Measurements from ENCODE around the gene ATG9B. TPM values are rescaled to one million over a fixed set of nuclear protein-coding genes. Genes with fewer than 3 reads are reported as not detected.
A peak's percentile ranks its signal among the peaks of the same experiment; 100 is the strongest.

Gene ATG9B, protein sequence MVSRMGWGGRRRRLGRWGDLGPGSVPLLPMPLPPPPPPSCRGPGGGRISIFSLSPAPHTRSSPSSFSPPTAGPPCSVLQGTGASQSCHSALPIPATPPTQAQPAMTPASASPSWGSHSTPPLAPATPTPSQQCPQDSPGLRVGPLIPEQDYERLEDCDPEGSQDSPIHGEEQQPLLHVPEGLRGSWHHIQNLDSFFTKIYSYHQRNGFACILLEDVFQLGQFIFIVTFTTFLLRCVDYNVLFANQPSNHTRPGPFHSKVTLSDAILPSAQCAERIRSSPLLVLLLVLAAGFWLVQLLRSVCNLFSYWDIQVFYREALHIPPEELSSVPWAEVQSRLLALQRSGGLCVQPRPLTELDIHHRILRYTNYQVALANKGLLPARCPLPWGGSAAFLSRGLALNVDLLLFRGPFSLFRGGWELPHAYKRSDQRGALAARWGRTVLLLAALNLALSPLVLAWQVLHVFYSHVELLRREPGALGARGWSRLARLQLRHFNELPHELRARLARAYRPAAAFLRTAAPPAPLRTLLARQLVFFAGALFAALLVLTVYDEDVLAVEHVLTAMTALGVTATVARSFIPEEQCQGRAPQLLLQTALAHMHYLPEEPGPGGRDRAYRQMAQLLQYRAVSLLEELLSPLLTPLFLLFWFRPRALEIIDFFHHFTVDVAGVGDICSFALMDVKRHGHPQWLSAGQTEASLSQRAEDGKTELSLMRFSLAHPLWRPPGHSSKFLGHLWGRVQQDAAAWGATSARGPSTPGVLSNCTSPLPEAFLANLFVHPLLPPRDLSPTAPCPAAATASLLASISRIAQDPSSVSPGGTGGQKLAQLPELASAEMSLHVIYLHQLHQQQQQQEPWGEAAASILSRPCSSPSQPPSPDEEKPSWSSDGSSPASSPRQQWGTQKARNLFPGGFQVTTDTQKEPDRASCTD
- total RNA-seq (under 1 TPM in 2 of 4 donors, not detected in 2; 0.18 to 0.23 TPM), polyA plus RNA-seq (0.43 TPM)
- long read RNA-seq, donor 1, partial matches to known transcripts = 0 of 2 reads
- long read RNA-seq, donor 1, other reads (novel, unspliced or antisense) = 1 of 2 reads
- long read RNA-seq, donor 2 = 0 reads
- long read RNA-seq, donor 3, partial matches to known transcripts = 1 of 4 reads
- long read RNA-seq, donor 3, other reads (novel, unspliced or antisense) = 3 of 4 reads
- long read RNA-seq, donor 4 = 0 reads

DNA sequence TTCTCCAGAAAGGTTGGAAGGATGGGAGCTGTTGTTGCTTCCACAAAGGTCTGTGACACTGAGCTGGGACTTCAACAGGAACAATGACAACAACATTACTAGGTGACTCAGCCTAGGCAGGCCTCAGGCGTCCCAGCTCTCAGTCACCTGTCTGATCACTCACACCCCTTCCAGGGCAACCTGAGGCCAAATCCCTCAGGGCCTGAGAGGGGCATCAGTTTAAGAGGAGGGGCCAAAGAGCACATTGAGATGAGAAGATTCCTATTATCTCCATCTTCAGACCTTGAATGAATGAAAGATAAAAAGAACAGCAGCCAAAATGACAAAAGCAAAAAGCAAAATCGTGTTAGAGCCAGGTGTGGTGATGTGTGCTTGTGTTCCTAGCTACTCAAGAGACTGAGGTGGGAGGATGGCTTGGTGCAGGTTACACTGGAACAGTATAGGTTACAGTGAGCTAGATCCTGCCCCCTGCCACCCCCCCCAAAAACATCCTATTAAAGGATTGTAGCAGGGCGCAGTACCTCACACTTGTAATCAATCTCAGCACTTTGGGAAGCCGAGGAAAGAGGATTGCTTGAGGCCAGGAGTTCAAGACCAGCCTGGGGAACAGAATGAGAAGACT lies at the start of gene ATG9B:
Gene ATG9B, minus strand, starts transcription at position 60 of the 622 bp plus-strand sequence. CDS start 71 bp downstream, outside the sequence.
- intact Hi-C loops (cut with DNase I) = loop anchor here in 2 of 4 donors (10.0 kb wide), 2 partner anchors 60 to 90 kb away; partner anchors contain the start of genes AGAP3 (in 1 of the 2), FASTK (in 1 of the 2) and TMUB1 (in 1 of the 2)
- Histone ChIP-seq H3K9me3 (ENCODE audit: control insufficient read depth, low read length) (no peaks in the 10 kb centered on the region), H3K4me3 (ENCODE audit: low read length) (no peak within 1 kb of the TSS), H3K4me1 (ENCODE audit: control insufficient read depth, insufficient read depth, low read length) (no peaks in the 10 kb centered on the region), H3K27me3 (ENCODE audit: control insufficient read depth, insufficient read depth) (no peaks in the 10 kb centered on the region), H3K27ac (ENCODE audit: low read length) (no peak within 1 kb of the TSS)
- DNase-seq = no peak
- WGBS = 81% methylated on average over 4 of the region's 4 CpGs
- ATAC-seq = no peak

DNA sequence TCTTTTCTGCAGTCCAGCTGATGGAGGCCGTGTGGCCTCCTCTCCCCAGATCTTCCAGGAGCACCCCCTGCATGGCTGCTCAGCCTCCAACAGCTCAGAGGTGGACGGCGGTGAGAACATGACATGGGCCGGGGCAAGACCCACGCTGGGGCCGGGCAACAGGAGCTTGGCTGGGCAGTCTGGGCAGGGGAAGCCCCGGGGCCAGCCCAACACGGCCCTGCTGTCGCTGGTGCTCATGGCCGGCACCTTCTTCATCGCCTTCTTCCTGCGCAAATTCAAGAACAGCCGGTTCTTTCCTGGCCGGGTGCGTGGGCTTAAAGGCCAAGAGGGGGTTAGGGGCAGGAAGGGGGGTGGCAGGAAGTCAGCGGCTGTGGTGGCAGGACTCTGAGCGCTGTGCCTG lies 49.7 kb upstream of the ATG9B start:
- Histone ChIP-seq H3K4me3 (ENCODE audit: low read length) (no peak overlapping the region), H3K27ac (ENCODE audit: low read length) (no peak overlapping the region), H3K27me3 (ENCODE audit: control insufficient read depth, insufficient read depth) (no peaks in the 10 kb centered on the region), H3K9me3 (ENCODE audit: control insufficient read depth, low read length) (no peaks in the 10 kb centered on the region), H3K4me1 (ENCODE audit: control insufficient read depth, insufficient read depth, low read length) (no peaks in the 10 kb centered on the region)
- WGBS = 83% methylated on average over 17 of the region's 17 CpGs
- DNase-seq (no peak), ATAC-seq (no peak)
- intact Hi-C loops (cut with DNase I) = no loop called here

DNA sequence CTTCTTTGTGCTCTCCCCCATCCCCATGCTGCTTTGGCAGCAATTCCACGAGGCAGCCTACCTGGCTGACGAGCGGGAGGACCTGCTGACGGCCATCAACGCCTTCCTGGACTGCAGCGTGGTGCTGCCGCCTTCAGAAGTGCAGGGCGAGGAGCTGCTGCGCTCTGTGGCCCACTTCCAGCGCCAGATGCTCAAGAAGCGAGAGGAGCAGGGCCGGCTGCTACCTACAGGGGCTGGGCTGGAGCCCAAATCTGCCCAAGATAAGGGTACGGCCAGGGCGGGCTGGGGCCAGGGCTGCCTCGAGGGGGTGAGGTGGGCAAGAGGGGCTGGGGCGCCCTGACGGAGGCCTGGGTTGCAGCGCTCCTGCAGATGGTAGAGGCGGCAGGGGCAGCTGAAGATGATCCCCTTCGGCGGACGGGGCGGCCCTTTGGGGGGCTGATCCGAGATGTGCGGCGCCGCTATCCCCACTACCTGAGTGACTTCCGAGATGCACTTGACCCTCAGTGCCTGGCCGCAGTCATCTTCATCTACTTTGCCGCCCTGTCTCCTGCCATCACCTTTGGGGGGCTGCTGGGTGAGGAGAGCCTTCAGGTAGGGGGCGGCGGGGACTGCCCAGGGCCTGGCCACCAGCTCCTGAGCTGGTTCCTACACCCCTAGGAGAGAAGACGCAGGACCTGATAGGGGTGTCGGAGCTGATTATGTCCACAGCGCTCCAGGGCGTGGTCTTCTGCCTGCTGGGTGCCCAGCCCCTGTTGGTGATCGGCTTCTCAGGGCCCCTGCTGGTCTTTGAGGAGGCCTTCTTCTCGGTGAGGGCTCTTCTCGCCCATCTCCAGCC lies 47.0 kb upstream of the ATG9B start:
- Histone ChIP-seq H3K4me1 (ENCODE audit: control insufficient read depth, insufficient read depth, low read length) (no peaks in the 10 kb centered on the region), H3K27ac (ENCODE audit: low read length) (no peak overlapping the region), H3K27me3 (ENCODE audit: control insufficient read depth, insufficient read depth) (no peaks in the 10 kb centered on the region), H3K4me3 (ENCODE audit: low read length) (no peak overlapping the region), H3K9me3 (ENCODE audit: control insufficient read depth, low read length) (no peaks in the 10 kb centered on the region)
- intact Hi-C loops (cut with DNase I) = no loop called here
- DNase-seq (no peak), ATAC-seq (no peak)
- WGBS = 90% methylated on average over 39 of the region's 39 CpGs

DNA sequence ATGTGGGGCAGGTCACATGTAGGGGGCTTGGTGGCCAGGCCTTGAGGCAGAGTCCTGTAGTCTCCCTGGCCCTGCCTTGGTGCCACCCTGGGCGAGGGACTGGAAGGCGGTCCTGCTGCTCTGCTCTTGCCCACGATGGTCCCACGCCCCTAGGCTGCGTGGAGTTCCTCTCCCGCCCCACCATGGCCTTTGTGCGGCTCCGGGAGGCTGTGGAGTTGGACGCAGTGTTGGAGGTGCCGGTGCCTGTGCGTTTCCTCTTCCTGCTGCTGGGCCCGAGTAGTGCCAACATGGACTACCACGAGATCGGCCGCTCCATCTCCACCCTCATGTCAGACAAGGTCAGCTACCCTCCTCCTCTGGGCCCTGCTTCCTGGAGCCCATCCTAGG lies 46.3 kb upstream of the ATG9B start:
- no peak overlapping the region for H3K27ac ChIP-seq (ENCODE audit: low read length)
- DNase-seq (no peak), ATAC-seq (no peak)
- intact Hi-C loops (cut with DNase I) = no loop called here
- no peak overlapping the region for H3K4me3 ChIP-seq (ENCODE audit: low read length)
- H3K27me3 ChIP-seq (ENCODE audit: control insufficient read depth, insufficient read depth) = no peaks in the 10 kb centered on the region
- 92% methylated on average over 15 of the region's 15 CpGs for WGBS
- no peaks in the 10 kb centered on the region for H3K4me1 ChIP-seq (ENCODE audit: control insufficient read depth, insufficient read depth, low read length)
- no peaks in the 10 kb centered on the region for H3K9me3 ChIP-seq (ENCODE audit: control insufficient read depth, low read length)

DNA sequence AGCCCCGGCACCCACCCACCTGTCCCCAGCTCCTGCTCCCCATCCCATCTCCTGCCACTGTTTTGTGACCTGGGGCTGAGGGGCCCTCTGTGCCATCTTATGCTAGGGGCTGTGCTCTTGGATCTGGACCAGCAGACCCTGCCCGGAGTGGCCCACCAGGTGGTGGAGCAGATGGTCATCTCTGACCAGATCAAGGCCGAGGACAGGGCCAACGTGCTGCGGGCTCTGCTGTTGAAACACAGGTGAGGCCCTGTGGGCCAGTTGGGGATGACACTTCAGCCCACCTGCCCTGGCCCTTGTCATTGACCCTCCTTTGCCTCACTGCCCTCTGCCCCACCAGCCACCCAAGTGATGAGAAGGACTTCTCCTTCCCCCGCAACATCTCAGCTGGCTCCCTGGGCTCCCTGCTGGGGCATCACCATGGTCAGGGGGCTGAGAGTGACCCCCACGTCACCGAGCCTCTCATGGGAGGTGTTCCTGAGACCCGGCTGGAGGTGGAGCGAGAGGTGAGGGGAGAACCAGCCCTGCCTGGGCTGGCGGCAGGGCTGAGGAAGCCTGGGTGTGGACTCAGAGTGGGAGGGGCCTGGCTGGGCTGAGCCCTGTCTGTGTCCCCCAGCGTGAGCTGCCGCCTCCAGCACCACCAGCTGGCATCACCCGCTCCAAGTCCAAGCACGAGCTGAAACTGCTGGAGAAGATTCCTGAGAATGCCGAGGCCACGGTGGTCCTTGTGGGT lies 45.7 kb upstream of the ATG9B start:
- Histone ChIP-seq H3K27ac (ENCODE audit: low read length) (no peak overlapping the region), H3K27me3 (ENCODE audit: control insufficient read depth, insufficient read depth) (no peaks in the 10 kb centered on the region), H3K4me3 (ENCODE audit: low read length) (no peak overlapping the region), H3K9me3 (ENCODE audit: control insufficient read depth, low read length) (no peaks in the 10 kb centered on the region), H3K4me1 (ENCODE audit: control insufficient read depth, insufficient read depth, low read length) (no peaks in the 10 kb centered on the region)
- 87% methylated on average over 17 of the region's 17 CpGs for WGBS
- intact Hi-C loops (cut with DNase I) = no loop called here
- ATAC-seq (no peak), DNase-seq (no peak)

DNA sequence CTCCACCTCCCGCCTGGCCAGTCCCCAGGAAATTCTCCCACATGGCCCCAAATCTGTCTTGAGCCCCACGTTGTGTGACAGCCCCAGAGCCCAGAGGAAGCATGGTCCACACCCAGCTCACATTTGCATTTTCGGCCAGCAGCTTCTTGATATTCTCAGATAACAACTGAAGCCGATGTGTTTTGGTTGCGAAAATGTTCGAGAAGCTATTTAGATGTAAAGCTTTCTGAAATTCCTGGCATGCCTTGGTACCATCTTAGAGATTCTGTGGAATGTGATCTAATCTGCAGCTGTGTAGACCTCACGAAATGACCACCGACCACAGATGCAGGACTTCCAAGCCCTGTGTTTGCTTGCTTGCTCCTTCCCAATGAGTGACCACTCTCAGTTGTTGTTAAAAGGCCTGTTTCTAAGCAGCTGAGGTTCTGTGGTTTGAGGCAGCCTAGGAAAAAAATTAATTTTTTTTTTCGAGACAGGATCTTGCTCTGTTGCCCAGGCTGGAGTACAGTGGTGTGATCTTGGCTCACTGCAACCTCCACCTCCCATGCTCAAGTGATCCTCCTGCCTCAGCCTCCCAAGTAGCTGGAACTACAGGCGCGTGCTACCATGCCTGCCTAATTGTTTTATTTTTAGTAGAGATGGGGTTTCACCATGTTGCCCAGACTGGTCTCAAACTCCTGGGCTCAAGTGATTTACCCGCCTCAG lies 43.9 kb upstream of the ATG9B start:
- Histone ChIP-seq H3K27ac (ENCODE audit: low read length) (no peak overlapping the region), H3K4me1 (ENCODE audit: control insufficient read depth, insufficient read depth, low read length) (no peaks in the 10 kb centered on the region), H3K27me3 (ENCODE audit: control insufficient read depth, insufficient read depth) (no peaks in the 10 kb centered on the region), H3K9me3 (ENCODE audit: control insufficient read depth, low read length) (no peaks in the 10 kb centered on the region), H3K4me3 (ENCODE audit: low read length) (no peak overlapping the region)
- WGBS = 80% methylated on average over 12 of the region's 12 CpGs
- ATAC-seq (no peak), DNase-seq (no peak)
- intact Hi-C loops (cut with DNase I) = no loop called here

DNA sequence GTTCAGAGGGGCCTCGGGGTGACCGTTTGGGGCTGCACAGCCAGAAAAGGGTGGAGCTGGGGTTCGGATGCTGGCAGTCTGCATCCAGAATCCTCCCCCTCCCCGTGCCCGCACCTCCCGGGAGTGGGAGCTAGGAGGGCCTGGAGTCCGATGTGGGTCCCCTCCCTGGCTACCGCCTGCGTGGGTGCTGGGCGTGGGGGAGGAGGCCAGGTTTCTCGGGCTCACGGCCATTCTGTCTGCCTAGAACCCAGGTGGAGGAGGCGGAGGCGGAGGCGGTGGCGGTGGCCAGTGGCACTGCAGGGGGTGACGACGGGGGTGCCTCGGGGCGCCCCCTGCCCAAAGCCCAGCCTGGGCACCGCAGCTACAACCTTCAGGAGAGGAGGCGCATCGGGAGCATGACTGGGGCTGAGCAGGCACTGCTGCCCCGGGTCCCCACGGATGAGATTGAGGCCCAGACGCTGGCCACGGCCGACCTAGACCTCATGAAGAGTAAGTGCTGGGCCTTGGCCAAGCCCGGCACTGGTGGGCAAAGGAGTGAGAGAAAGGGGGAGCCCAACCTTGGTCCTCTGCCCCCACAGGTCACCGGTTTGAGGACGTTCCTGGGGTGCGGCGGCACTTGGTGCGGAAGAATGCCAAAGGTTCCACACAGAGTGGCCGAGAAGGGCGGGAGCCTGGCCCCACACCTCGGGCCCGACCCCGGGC lies 42.1 kb upstream of the ATG9B start:
- 91% methylated on average over 39 of the region's 39 CpGs for WGBS
- intact Hi-C loops (cut with DNase I) = no loop called here
- Histone ChIP-seq H3K4me1 (ENCODE audit: control insufficient read depth, insufficient read depth, low read length) (no peaks in the 10 kb centered on the region), H3K9me3 (ENCODE audit: control insufficient read depth, low read length) (no peaks in the 10 kb centered on the region), H3K4me3 (ENCODE audit: low read length) (no peak overlapping the region), H3K27me3 (ENCODE audit: control insufficient read depth, insufficient read depth) (no peaks in the 10 kb centered on the region), H3K27ac (ENCODE audit: low read length) (no peak overlapping the region)
- ATAC-seq = no peak
- DNase-seq = peak in 1 of 3 donors; percentile 68

DNA sequence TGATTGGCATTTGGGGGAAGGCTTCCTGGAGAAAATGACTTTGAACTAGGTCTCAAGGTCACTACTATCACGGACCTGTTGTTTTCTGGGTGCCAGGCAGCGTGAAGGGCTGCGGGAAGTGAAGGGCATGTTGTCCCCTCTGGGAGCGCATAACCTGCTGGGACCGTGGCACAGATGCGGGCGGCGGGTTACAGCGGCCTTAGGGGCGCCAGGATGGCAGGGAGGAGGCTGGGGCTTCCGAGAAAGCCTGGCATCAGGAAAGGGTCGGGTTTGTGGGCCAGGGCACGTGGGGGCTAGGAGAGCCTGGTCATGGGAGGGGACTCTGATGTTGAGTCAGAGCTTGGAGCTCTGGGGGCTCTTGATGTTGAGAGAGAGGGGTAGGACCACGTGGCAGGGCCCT lies 41.2 kb upstream of the ATG9B start:
- H3K27me3 ChIP-seq (ENCODE audit: control insufficient read depth, insufficient read depth) = no peaks in the 10 kb centered on the region
- 85% methylated on average over 14 of the region's 14 CpGs for WGBS
- DNase-seq = no peak

DNA sequence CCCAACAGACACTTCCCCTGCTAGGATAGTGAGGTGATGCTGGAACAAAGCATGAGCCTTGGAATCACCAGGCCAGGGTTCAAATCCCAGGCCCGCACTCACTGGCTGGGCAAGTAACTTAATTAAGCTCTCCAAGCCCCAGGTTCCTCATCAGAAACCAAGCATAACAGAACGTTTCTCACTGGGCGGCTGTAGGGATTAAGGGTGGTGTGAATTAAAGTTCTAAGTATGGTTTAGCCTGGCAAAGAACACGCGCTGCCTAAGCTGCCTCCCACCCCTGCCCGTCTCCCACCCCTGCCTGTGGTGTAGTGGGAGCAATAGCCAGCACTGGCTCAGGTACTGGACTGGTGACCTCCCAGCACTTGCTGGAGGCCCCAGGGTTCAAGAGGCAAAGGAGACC lies 40.7 kb upstream of the ATG9B start:
- Histone ChIP-seq H3K9me3 (ENCODE audit: control insufficient read depth, low read length) (no peaks in the 10 kb centered on the region), H3K27ac (ENCODE audit: low read length) (no peak overlapping the region), H3K4me1 (ENCODE audit: control insufficient read depth, insufficient read depth, low read length) (no peaks in the 10 kb centered on the region), H3K4me3 (ENCODE audit: low read length) (no peak overlapping the region), H3K27me3 (ENCODE audit: control insufficient read depth, insufficient read depth) (no peaks in the 10 kb centered on the region)
- intact Hi-C loops (cut with DNase I) = no loop called here
- no peak for ATAC-seq
- DNase-seq = no peak
- 90% methylated on average over 6 of the region's 6 CpGs for WGBS

More for the DNA sequence above, 41.2 kb upstream of the ATG9B start:
- Histone ChIP-seq H3K9me3 (ENCODE audit: control insufficient read depth, low read length) (no peaks in the 10 kb centered on the region), H3K4me1 (ENCODE audit: control insufficient read depth, insufficient read depth, low read length) (no peaks in the 10 kb centered on the region), H3K27ac (ENCODE audit: low read length) (no peak overlapping the region), H3K4me3 (ENCODE audit: low read length) (no peak overlapping the region)
- ATAC-seq = no peak
- intact Hi-C loops (cut with DNase I) = no loop called here

All from right cardiac atrium (tissue), 5 donors.